Measurements from ENCODE around the gene SIN3B.

SIN3B gene

DNA sequence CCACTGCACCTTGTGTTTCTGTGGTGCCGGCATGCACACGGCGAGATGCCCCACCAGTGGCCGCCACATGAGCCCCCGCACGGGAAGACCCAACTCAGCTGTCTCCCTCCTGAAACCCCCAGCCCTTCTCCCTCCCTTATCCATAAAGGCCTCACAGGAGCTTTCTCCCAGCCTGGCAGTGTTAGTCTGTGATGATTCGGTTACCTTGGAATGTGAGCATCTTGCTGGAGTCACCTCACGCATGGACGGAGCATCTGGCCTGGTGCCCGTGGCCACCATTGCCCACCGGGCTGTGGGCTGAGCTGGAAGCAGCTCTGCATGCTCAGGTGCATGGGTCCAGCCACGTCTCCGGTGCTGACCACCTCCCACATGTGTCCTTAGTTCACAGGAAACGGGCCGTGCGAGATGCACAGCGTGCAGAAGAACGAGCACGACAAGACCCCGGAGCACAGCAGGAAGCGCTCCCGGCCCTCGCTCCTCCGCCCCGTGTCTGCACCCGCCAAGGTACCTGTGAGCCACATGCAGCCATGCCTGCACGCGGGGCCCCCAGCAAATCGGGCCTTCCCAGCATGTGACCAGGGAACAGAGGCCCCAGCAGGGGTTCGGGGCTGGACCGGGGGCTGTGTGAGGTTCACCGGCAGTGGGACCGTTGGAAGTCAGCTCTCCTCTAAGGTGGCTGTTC lies 22.0 kb downstream of the SIN3B start:
- Histone ChIP-seq H3K4me3 (ENCODE audit: insufficient read depth, low read length, poor library complexity, severe bottlenecking) (no peak overlapping the region), H3K27me3 (ENCODE audit: low read length) (no peaks in the 10 kb centered on the region), H3F3A (ENCODE audit: insufficient read depth) (no peaks in the 10 kb centered on the region), H3K4me2 (ENCODE audit: low read depth, low read length, poor library complexity, severe bottlenecking) (no peak overlapping the region), H3K9me3 (ENCODE audit: insufficient read depth, low read length) (no peaks in the 10 kb centered on the region), H3K9ac (ENCODE audit: low read length) (no peak overlapping the region), H3K36me3 (ENCODE audit: low read length) (no peaks in the 10 kb centered on the region), H3K79me2 (ENCODE audit: insufficient read depth, low read length) (no peaks in the 10 kb centered on the region), H4K20me1 (ENCODE audit: low read depth, low read length) (no peaks in the 10 kb centered on the region), H3K27ac (ENCODE audit: low read depth, low read length) (no peak overlapping the region), H2AFZ (ENCODE audit: low read depth, low read length, severe bottlenecking) (no peak overlapping the region), H3K9me2 (replicated peaks; ENCODE audit: insufficient read depth, low read length) (no peaks in the 10 kb centered on the region)
- TF ChIP-seq, protein P1, sequence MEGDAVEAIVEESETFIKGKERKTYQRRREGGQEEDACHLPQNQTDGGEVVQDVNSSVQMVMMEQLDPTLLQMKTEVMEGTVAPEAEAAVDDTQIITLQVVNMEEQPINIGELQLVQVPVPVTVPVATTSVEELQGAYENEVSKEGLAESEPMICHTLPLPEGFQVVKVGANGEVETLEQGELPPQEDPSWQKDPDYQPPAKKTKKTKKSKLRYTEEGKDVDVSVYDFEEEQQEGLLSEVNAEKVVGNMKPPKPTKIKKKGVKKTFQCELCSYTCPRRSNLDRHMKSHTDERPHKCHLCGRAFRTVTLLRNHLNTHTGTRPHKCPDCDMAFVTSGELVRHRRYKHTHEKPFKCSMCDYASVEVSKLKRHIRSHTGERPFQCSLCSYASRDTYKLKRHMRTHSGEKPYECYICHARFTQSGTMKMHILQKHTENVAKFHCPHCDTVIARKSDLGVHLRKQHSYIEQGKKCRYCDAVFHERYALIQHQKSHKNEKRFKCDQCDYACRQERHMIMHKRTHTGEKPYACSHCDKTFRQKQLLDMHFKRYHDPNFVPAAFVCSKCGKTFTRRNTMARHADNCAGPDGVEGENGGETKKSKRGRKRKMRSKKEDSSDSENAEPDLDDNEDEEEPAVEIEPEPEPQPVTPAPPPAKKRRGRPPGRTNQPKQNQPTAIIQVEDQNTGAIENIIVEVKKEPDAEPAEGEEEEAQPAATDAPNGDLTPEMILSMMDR (IDR thresholded peaks at IDR 0.05; ENCODE audit: insufficient read depth, low read length, poor library complexity, severe bottlenecking) = no peak
- TF ChIP-seq EZH2phosphoT487 (conservative IDR thresholded peaks at IDR 0.05; ENCODE audit: low read length) = no peak

DNA sequence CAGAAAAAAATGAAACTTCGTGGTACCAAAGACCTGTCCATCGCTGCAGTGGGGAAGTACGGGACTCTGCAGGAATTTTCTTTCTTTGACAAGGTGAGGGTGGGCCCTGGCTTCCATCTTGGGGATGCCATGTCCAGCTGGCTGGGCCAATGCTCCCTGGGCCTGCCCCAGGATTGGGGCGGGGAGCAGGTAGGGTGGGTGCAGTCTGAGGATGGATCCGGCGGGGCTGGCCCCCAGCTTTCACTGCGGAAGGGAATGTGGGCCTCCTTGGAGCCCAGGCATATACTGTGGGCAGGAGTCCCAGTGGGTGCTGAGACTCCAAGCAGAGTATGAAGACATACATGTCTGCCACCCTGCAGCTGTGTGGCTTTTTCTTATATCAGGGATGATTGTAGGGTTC lies 23.9 kb downstream of the SIN3B start:
- Histone ChIP-seq H3K27me3 (ENCODE audit: low read length) (no peaks in the 10 kb centered on the region), H3K79me2 (ENCODE audit: insufficient read depth, low read length) (no peaks in the 10 kb centered on the region), H3K9me2 (replicated peaks; ENCODE audit: insufficient read depth, low read length) (no peaks in the 10 kb centered on the region), H3K9me3 (ENCODE audit: insufficient read depth, low read length) (no peaks in the 10 kb centered on the region), H3K4me2 (ENCODE audit: low read depth, low read length, poor library complexity, severe bottlenecking) (no peak overlapping the region), H3K27ac (ENCODE audit: low read depth, low read length) (no peak overlapping the region), H3K36me3 (ENCODE audit: low read length) (no peaks in the 10 kb centered on the region), H4K20me1 (ENCODE audit: low read depth, low read length) (no peaks in the 10 kb centered on the region), H2AFZ (ENCODE audit: low read depth, low read length, severe bottlenecking) (no peak overlapping the region), H3F3A (ENCODE audit: insufficient read depth) (no peaks in the 10 kb centered on the region), H3K9ac (ENCODE audit: low read length) (no peak overlapping the region), H3K4me3 (ENCODE audit: insufficient read depth, low read length, poor library complexity, severe bottlenecking) (no peak overlapping the region)
- TF ChIP-seq EZH2phosphoT487 (conservative IDR thresholded peaks at IDR 0.05; ENCODE audit: low read length) = no peak
- TF ChIP-seq, protein P1 (IDR thresholded peaks at IDR 0.05; ENCODE audit: insufficient read depth, low read length, poor library complexity, severe bottlenecking) = no peak

DNA sequence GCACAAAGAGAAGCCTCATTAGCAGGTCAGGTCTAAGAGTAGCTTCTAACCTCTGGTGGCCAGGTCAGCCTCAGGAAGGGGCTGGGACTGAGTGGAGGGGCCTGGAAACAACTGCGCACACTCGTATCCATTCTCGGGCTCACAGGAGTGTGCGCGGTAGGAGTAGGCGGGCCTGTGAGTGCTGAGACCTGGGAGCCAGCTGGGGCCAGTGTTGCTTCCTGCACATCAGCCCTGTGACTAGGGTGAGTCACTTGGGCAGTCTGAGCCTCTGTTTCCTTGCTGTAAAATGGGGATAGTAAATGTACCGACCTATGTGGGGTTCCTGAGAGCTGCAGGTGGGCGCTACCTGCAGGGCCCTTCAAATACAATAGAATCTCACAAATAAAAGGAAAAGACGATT lies 26.9 kb downstream of the SIN3B start:
- no peaks in the 10 kb centered on the region for H3F3A ChIP-seq (ENCODE audit: insufficient read depth)
- no peaks in the 10 kb centered on the region for H4K20me1 ChIP-seq (ENCODE audit: low read depth, low read length)
- H3K79me2 ChIP-seq (ENCODE audit: insufficient read depth, low read length) = no peaks in the 10 kb centered on the region
- no peak overlapping the region for H3K4me3 ChIP-seq (ENCODE audit: insufficient read depth, low read length, poor library complexity, severe bottlenecking)
- no peak overlapping the region for H3K4me2 ChIP-seq (ENCODE audit: low read depth, low read length, poor library complexity, severe bottlenecking)
- no peak overlapping the region for H3K27ac ChIP-seq (ENCODE audit: low read depth, low read length)
- no peaks in the 10 kb centered on the region for H3K36me3 ChIP-seq (ENCODE audit: low read length)
- H3K9me3 ChIP-seq (ENCODE audit: insufficient read depth, low read length) = no peaks in the 10 kb centered on the region
- H3K9me2 ChIP-seq (replicated peaks; ENCODE audit: insufficient read depth, low read length) = no peaks in the 10 kb centered on the region
- H3K9ac ChIP-seq (ENCODE audit: low read length) = no peak overlapping the region
- H2AFZ ChIP-seq (ENCODE audit: low read depth, low read length, severe bottlenecking) = no peak overlapping the region
- H3K27me3 ChIP-seq (ENCODE audit: low read length) = no peaks in the 10 kb centered on the region
- TF ChIP-seq EZH2phosphoT487 (conservative IDR thresholded peaks at IDR 0.05; ENCODE audit: low read length) = no peak
- TF ChIP-seq, protein P1 (IDR thresholded peaks at IDR 0.05; ENCODE audit: insufficient read depth, low read length, poor library complexity, severe bottlenecking) = no peak

Measured in SU-DHL-6 (cell line).